Body of pancreas (tissue), 4 donors: ENCODE results near the gene KLHDC4.

Experiments
- CTCF ChIP-seq, 7 experiments: fragments of 450-650 bp in 4 of 7; fragments of 200-600 bp in 3 of 7; sonication (generic) in 3 of 7; IDR thresholded peaks; one replicate each; pipeline ENCODE4 v1.5.1; 2016 to 2019; ENCODE audit warnings: antibody characterized with exemption in 7 of 7
- POLR2A ChIP-seq, 3 donors: fragments of 450-650 bp; IDR thresholded peaks; one replicate each; pipeline ENCODE4 v1.6.1; 2016; ENCODE audit warnings: antibody characterized with exemption in 3 of 3, mild to moderate bottlenecking in 2 of 3

GRCh38 chr16:87794485-87795078 lies 28.8 kb upstream of the KLHDC4 start:
- no peak for TF ChIP-seq CTCF (IDR thresholded peaks at IDR 0.05)
- TF ChIP-seq POLR2A (IDR thresholded peaks at IDR 0.05), result no peak
